Right lobe of liver (tissue), 4 donors: ENCODE data around the gene P2RY14.

ENCODE experiments used
- CTCF ChIP-seq, 4 donors: fragments of 200-600 bp in 3 of 4; fragments of 450-650 bp in 1 of 4; IDR thresholded peaks; one replicate each; pipeline versions ENCODE4 v1.5.1 to v1.8.0; 2016 to 2022; ENCODE audit warnings: antibody characterized with exemption in 4 of 4, mild to moderate bottlenecking in 2 of 4
- POLR2A ChIP-seq: fragments of 450-650 bp; IDR thresholded peaks from one replicate; pipeline ENCODE4 v1.6.1; 2017; ENCODE audit warnings: antibody characterized with exemption, mild to moderate bottlenecking
- donor health status: DM: no; HTN: no; CAD: no.
- donor health status: DM: no; HTN: no; CAD: no.
- donor health status: DM: no; HTN: yes; CAD: no.

GRCh38 chr3:151316267-151316991 is 38.1 kb upstream of the P2RY14 start, which contains the start of gene GPR87:
- TF ChIP-seq CTCF (IDR thresholded peaks at IDR 0.05) (no peak), POLR2A (no peak)
